T-helper 1 cell (primary cell): ENCODE measurements around the gene MRPS22.

Source experiments
- DNase-seq, 5 donors: peaks; one replicate each; pipeline ENCODE4 v3.0.0-alpha.2; 2012 to 2020
- total RNA-seq, 4 donors: gene quantifications; one replicate each; lab custom pipeline; 2026; lab: John Stamatoyannopoulos, UW

Gene MRPS22
- total RNA-seq = 37.7 to 56.4 (median 45.5) reads per million in 4 donors

GRCh38 chr3:139343895-139344856, at the start of gene MRPS22:
MRPS22 (plus strand) TSS chr3:139344020; CDS start chr3:139344027, 7 bp downstream.
- DNase-seq = peak; percentile 57 to 89 (median 75)

DNA sequence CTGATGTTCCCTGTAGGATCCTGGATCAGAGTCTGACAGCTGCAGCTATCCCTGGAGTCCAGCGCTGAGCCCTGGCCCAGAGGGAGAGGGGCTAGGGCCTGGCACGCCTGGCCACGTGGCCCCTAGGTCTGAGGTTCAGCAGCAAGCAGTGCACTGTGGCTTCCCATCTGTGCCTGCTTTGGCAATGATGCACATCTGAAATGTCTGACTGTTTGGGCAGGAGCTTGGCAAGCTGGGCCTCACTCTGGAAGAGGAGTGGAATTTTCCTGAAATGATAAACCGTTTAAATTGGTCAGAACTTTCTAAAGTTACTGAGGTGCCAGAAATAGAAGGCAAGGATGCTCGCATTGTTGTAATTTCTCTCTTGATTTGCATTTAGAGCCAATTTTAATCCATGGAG, 48.8 kb upstream of the MRPS22 start:
- no peak for DNase-seq

- no peak for DNase-seq
Observed at GRCh38 chr3:139296141-139296718, 47.6 kb upstream of the MRPS22 start.

DNA sequence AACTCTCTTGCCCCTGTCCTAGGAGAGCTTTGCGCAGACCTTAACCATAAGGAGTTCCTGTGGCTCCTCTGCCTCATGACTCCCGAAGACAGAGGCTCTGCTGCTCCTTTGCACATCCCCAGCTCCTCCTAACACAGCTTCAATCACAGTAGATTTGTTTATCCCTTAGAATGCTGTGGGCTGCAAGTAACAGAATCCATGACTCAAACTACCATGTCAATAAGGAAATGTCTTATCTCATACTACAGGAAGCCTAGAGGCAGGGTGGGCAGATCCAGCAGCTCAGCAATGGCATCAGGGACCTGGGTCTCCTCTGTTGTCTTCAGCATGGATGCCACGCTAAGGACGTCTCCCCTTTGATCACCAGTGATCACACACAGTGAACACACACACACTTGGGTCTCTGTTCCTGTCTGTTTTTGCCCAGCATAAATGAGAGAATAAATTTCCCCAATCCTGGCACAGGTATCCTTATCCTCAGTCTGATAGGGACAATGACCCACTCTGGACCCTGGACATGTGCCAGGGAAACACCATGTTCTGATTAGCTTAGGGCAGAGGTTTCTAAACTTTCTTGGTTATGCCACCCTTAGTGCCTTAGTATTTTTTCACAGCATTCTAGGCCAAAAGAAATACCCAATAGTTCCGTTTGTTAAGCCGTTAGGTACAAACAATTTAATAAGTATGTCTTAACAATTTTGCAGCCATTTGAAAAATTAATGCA, 46.1 kb upstream of the MRPS22 start:
- DNase-seq = no peak

- no peak for DNase-seq
Observed at GRCh38 chr3:139299261-139300132, 44.3 kb upstream of the MRPS22 start.

DNA sequence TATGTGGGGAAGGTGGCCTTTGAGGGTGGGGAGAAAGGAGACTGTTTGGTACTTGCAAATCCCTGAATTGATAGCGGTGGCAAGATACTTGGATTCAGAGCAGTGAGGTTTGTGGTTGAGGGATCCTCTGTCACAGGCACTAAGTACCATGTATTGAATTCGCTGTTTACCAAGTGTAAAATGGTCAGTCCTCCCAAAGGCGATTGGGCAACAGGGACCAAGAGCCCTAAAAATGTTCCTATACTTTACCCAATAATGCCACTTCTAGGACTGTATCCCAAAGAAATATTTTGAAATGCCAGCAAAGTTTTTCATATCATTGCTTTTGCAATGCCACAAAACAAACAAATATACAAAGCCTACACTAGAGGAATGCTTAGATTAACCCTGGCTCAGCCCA, 43.4 kb upstream of the MRPS22 start:
- DNase-seq = no peak

DNA sequence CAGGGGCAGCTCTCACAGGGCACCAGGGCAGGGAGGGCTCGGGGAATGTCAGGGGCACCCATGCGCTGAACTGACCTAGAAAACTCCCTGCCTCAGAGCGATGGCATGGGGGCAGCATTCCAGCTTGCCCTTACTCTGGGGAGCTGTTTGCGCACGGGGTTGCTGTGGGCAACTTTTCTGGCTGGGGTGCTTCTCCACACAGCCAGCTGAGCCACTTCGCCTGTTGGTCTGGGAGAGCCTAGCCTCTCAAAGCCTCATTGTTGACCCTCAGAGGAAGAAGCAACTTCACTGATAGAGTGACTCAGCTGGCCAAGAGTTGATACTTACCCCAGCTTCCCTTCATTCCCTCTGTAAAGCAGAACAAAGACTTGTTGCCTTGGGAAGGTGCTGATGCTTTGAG, 42.6 kb upstream of the MRPS22 start:
- DNase-seq = no peak

- DNase-seq = no peak
Observed at GRCh38 chr3:139301654-139302053, 42.2 kb upstream of the MRPS22 start.

DNA sequence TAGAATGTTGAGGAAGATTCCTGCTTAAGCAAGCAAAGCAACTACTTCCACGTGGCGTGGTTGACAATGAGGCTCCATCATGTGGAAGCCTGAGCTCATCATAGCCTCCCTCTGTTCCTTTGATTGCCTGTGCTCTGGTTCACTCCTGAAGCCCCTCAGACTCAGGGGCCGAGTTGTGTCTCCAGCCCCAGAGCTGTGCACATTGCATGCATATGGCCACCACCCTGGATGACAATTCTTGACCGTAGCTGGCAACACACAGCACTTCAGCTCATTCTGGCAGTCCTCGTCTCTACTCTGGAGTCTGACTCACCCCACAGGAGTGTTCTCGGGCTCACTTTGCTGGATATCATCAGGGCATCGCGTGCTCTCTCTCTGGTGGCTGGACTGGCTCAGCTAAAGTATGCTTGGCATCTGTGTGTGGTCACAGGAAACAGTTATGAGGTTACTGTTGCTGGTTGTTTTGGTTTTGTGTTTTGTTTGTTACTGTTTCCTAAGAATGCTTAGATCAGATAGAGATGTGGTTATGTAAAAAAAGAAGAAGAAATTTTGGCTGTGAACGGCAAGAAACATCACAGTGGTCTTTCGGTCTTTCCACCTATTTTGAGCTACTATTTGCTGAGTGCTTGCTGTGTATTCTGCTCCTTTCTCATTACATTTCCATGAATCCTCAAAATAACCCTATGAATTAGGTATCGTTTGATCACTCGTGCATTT, 41.6 kb upstream of the MRPS22 start:
- DNase-seq = peak in 1 of 5 donors; percentile 27

- DNase-seq = no peak
Observed at GRCh38 chr3:139302801-139303113, 41.1 kb upstream of the MRPS22 start.

DNA sequence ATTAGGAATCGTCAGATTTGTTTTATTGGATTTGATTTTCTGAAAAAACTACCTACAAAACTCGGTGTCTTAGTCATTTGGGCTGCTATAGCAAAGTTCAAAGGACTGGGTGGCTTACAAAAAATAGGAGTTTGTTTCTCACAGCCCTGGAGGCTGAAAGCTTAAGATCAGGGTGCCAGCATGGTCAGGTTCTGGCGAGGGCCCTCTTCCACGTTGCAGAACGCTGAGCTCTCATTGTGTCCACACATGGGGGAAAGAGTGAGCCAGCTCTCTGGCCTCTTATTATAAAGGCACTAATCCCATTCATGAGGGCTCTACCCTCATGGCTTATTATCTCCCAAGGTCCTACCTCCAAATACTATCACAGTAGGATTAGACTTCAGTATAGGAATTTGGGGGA, 40.6 kb upstream of the MRPS22 start:
- no peak for DNase-seq

GRCh38 chr3:139304383-139304782, 39.4 kb upstream of the MRPS22 start:
- no peak for DNase-seq

DNA sequence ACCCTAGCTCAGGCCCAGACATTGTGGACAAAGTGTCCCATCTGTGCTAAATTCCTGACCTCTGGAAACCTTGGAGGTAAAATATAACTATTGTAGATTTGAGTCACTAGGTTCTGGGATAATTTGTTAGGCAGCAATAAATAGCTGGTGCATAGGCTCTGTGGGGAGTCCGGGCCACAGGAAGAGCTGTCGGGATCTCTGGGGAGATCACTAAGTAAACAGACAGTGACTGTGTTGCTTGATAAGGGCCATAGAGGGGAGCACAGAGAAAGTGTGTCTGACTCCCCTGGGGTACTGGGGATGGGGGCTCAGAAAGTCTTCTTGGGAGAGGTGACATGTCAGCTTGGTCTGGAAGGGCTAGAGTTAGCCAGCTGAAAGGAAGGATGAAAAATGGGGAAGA, 37.7 kb upstream of the MRPS22 start:
- DNase-seq = no peak

DNA sequence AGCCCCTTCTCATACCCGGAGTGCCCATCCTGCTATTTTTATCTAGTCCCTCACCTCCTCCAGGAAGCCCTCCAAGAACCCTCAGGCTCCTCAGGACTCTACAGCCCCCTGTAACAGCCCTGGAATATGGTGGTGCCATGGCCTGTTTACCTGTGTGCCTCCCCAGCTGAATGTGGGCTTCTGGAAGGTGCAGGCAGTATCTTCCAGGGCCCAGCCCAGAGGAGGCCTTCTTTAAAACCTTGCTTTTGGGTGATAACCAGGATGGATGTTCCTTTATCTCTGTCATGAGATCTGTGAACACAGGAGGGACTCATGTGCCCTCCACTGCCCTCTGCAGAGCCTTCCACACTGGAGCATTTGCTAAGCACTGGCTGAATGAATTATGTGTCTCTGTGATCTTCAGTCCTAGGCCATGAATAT, 36.7 kb upstream of the MRPS22 start:
- no peak for DNase-seq

DNA sequence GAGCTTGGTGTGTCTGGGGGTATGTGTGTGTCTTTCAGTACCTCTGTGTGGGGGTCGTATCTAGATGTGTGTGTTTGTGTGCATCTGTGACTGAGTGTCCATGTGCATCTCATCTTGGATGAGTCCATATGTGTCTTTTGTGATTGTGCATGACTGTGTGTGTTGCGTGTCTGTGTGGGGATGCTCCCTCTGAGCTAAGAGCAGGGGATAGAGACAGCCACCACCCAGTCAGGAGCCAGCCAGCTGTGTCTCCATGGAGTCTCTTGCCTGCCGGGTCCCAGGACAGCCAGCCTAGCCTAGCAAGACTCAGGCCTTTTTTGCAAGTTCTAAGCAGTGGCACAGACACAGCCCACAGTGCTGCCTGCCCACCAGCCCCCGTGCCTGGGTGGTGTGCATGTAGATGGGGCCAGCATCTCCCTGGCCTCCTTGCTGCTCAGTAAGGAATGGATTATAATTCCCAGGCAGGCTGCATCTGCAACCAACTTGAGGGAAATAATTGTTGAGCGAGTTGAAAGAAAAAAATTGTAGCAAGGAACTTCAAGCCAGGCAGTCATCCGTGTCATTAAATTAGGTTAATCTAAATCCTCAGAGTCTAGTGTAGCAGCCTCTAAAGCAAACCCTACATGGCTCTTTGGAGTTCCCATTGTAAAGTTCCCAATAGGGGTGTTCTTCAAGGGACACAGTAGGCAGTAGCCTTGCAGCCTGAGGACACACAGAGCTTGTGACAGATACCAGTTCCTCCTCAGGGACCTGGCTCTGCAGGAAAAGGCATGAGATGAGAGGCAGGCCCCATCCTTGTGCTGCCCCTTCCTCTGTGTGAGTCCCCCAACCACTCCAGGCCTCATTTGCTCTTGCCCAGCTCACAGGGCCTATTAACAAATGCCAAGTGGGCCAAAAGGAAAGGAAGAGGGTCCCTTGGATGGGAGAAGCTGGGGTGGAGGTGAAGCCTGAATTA, 35.9 kb upstream of the MRPS22 start:
- DNase-seq = no peak

DNA sequence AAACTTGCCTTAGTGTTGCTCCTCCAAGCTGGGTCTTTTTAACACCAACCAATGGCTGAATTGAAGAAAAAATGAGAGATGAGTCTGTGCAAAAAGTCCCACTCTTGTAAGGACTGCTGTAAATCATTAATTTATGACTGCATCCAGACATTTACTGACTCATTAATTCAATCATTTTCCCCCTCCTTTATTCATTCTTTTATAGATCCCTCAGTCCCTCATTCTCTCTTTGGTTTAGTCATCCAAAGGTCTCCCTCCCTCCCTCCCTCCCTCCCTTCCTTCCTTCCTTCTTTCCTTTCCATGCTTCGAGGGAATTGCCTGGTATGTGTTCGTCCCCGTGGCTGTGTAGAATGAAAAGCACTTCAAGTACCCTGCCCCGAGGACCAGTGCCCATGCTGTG, 35.3 kb upstream of the MRPS22 start:
- DNase-seq = no peak

- no peak for DNase-seq
Observed at GRCh38 chr3:139309061-139309591, 34.7 kb upstream of the MRPS22 start.

- no peak for DNase-seq
Observed at GRCh38 chr3:139309880-139310279, 33.9 kb upstream of the MRPS22 start.

GRCh38 chr3:139310474-139310933, 33.3 kb upstream of the MRPS22 start:
- DNase-seq = no peak

DNA sequence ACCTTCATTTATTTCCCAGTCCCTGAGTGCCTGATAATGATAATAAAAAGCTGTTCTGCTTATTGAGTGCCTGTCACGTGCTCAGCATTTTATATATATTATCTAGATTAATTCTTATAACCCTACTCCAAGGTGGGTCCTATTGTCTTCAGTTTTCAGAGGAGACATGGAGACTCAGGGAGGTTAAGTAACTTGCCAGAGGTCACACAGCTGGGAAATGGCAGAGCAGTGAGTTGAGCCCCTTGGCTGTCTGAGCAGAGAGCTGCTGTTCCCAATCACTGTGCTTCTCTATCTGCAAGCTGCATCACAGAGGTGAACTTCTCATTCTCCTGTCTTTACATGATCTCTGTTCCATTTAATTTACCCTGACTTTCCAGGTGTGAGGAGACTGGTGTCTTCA, 32.3 kb upstream of the MRPS22 start:
- no peak for DNase-seq
